Measurements from ENCODE around the gene VPS13D. TPM values are rescaled to one million over a fixed set of nuclear protein-coding genes. Genes with fewer than 3 reads are reported as not detected.

The VPS13D gene
- total RNA-seq, 2 donors from 2014 or later: 54.3 to 56.0 TPM

DNA sequence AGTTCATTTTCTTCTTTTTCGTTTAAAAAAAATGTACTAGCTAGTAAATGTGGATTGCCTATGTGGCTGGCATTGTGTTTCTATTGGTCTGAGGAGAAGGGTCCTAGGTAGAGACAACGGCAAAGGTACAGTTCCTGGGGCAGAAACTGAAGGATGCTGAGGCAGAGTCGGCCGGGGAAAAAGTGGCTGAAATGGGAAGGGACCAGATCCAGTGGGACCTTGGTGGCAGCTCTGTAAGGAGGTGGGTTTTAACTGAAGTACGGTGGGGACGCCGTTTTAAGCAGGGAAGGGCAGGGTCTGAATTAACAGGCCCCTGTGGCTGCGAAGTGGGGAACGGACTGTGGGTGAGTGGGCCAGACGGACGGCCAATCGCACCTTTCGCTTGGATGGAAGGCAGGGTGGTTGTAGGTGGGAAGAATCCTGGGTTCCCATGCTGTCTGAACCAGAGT lies 420 bp upstream of the VPS13D start:
- no peak overlapping the region for H3K9ac ChIP-seq (ENCODE audit: low read depth in 2 of 2, low read length in 2 of 2)
- no peak for DNase-seq
- intact Hi-C loops (cut with DNase I): no loop called here
- no peaks in the 10 kb centered on the region for H3K9me3 ChIP-seq
- TF ChIP-seq, protein P1, sequence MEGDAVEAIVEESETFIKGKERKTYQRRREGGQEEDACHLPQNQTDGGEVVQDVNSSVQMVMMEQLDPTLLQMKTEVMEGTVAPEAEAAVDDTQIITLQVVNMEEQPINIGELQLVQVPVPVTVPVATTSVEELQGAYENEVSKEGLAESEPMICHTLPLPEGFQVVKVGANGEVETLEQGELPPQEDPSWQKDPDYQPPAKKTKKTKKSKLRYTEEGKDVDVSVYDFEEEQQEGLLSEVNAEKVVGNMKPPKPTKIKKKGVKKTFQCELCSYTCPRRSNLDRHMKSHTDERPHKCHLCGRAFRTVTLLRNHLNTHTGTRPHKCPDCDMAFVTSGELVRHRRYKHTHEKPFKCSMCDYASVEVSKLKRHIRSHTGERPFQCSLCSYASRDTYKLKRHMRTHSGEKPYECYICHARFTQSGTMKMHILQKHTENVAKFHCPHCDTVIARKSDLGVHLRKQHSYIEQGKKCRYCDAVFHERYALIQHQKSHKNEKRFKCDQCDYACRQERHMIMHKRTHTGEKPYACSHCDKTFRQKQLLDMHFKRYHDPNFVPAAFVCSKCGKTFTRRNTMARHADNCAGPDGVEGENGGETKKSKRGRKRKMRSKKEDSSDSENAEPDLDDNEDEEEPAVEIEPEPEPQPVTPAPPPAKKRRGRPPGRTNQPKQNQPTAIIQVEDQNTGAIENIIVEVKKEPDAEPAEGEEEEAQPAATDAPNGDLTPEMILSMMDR (IDR thresholded peaks at IDR 0.05): no peak
- H3K4me1 ChIP-seq: peaks cover 4% of the 10 kb centered on the region
- H3K36me3 ChIP-seq: no peaks in the 10 kb centered on the region
- H3K27me3 ChIP-seq: no peaks in the 10 kb centered on the region
- peak overlapping the region; percentile 100 for H3K4me3 ChIP-seq
- no peak overlapping the region for H3K27ac ChIP-seq

DNA sequence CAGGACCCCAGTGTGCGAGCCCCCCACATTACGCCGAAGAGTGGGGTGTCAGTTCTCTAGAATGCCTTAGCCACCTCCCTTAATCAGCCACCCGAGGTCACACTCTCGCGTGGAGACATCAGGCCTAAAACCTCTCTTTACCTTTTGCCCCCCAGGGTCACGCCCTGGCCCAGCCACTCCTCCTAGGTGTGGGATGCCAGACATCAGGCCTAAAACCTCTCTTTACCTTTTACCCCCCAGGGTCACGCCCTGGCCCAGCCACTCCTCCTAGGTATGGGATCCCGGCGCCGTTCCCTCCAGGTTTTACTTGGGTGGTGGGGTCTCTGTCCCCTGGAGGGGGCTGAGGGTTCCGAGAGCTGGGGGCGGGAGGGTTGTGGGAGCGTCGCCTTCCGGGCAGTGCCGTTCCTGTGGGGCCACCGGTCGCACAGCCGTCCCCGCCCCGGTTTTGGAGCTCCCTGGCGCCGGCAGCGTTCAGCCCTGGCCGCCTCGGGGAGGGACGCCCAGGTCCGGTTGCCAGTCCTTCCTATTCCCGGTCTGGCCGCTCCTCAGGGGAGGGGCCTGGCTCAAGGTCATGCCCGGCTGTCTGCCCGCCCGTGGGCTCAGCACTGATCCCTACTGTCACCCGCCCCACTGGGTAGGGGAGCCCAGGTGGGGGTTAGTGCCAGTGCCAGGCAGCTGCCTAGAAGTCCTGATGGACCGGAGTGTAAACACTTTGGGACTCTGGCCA lies 882 bp downstream of the VPS13D start:
- TF ChIP-seq, protein P1 (IDR thresholded peaks at IDR 0.05): no peak
- intact Hi-C loops (cut with DNase I): no loop called here

DNA sequence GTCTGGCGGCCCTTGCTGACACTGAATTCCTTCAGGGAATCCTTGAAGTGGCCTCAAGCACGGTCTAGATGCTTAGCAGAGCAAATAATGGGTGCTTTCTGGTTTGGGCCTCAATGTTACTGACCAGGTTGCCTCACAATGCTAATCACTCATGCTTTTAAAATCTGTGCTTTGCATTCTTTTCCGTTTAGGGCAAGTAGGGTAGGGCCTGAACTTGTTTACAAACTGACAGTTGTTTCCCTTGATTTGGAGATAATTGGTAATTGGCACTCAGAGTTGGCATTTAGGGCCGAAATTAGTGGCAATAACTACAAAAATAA lies 1.4 kb downstream of the VPS13D start:
- peak overlapping the region; percentile 77 for H3K27ac ChIP-seq
- no peaks in the 10 kb centered on the region for H3K36me3 ChIP-seq
- H3K4me1 ChIP-seq: peaks cover 4% of the 10 kb centered on the region
- peak overlapping the region; percentile 100 for H3K4me3 ChIP-seq
- H3K27me3 ChIP-seq: no peaks in the 10 kb centered on the region
- H3K9me3 ChIP-seq: no peaks in the 10 kb centered on the region
- intact Hi-C loops (cut with DNase I): no loop called here
- no peak for DNase-seq
- H3K9ac ChIP-seq (ENCODE audit: low read depth in 2 of 2, low read length in 2 of 2): peak overlapping the region in 1 of 2 donors; percentile 95
- TF ChIP-seq, protein P1 (IDR thresholded peaks at IDR 0.05): no peak

More for the DNA sequence above, 882 bp downstream of the VPS13D start:
- Histone ChIP-seq H3K4me1 (peaks cover 4% of the 10 kb centered on the region), H3K27me3 (no peaks in the 10 kb centered on the region), H3K9me3 (no peaks in the 10 kb centered on the region), H3K27ac (peak overlapping the region; percentile 77), H3K36me3 (no peaks in the 10 kb centered on the region), H3K9ac (ENCODE audit: low read depth in 2 of 2, low read length in 2 of 2) (peak overlapping the region; percentile 95 to 99), H3K4me3 (peak overlapping the region; percentile 100)
- peak; percentile 64 for DNase-seq

DNA sequence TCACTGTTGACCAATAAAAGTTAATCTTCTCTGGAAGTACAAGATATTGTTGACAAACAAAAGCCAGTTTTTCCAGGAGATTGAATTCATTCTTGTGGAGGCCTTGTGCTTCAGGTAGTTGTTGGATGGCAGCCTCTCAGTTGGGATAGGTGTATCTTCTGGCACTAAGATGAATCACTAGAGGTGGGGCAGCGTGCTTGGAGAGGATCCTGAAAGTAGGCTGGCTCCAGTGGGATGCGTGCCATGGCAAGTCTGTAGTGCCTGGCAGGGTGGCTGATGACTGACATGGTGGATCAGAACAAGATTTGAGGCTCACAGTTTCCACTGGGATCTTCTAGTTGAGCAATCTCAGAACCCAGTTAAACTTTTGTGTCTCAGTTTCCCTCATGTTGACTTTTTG lies 2.4 kb downstream of the VPS13D start:
- peak; percentile 33 for DNase-seq
- intact Hi-C loops (cut with DNase I): no loop called here

DNA sequence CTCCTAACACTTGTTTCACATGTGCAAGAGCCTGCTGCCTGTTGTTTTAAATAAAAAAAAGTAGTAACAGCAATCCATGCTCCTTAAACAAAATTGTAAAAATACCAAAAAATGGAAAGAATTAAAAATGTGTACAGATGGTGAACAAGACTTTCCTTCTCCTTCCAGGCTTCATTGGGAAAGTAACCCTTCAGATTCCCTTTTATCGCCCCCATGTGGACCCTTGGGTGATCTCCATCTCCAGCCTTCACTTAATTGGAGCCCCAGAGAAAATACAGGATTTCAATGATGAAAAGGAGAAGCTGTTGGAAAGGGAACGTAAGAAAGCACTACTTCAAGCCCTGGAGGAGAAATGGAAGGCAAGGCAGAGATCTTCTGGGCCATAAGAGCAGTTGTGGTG lies 14.2 kb downstream of the VPS13D start:
- Histone ChIP-seq H3K9ac (ENCODE audit: low read depth in 2 of 2, low read length in 2 of 2) (no peak overlapping the region), H3K27me3 (no peaks in the 10 kb centered on the region), H3K27ac (no peak overlapping the region), H3K9me3 (no peaks in the 10 kb centered on the region), H3K4me1 (no peaks in the 10 kb centered on the region), H3K36me3 (peaks cover 3% of the 10 kb centered on the region), H3K4me3 (no peak overlapping the region)
- no peak for DNase-seq
- intact Hi-C loops (cut with DNase I): no loop called here
- TF ChIP-seq, protein P1 (IDR thresholded peaks at IDR 0.05): no peak

More for the DNA sequence above, 2.4 kb downstream of the VPS13D start:
- Histone ChIP-seq H3K9me3 (no peaks in the 10 kb centered on the region), H3K27ac (no peak overlapping the region), H3K27me3 (no peaks in the 10 kb centered on the region), H3K4me1 (peaks cover 4% of the 10 kb centered on the region), H3K4me3 (no peak overlapping the region), H3K9ac (ENCODE audit: low read depth in 2 of 2, low read length in 2 of 2) (no peak overlapping the region), H3K36me3 (no peaks in the 10 kb centered on the region)
- TF ChIP-seq, protein P1 (IDR thresholded peaks at IDR 0.05): no peak

All from colonic mucosa (tissue), 4 donors.